H1 (cell line): Measurements from ENCODE around the gene ATP6V1A.

ENCODE experiments used
- BRCA1 ChIP-seq: IDR thresholded peaks from 2 replicates; pipeline ENCODE4 v1.6.1; 2012; ENCODE audit warnings: low read depth, low read length, improper control_type of control experiment
- CHD2 ChIP-seq: IDR thresholded peaks from 2 replicates; pipeline ENCODE4 v1.6.1; 2012; ENCODE audit warnings: low read length, improper control_type of control experiment
- CREB1 ChIP-seq: IDR thresholded peaks from 2 replicates; pipeline ENCODE4 v1.6.1; 2012; ENCODE audit warnings: inconsistent platforms
- CTCF ChIP-seq, 3 experiments: IDR thresholded peaks; 1 replicate in 2 of 3; 2 replicates in 1 of 3; pipeline versions ENCODE4 v1.5.1 to v1.6.1; 2011; ENCODE audit warnings: low read length in 3 of 3, mild to moderate bottlenecking in 3 of 3, inconsistent platforms in 2 of 3, low read depth in 1 of 3, moderate library complexity in 1 of 3; ENCODE audit not compliant: insufficient read depth in 1 of 3; ENCODE audit errors: control extremely low read depth in 1 of 3
- EGR1 ChIP-seq: IDR thresholded peaks from 2 replicates; pipeline ENCODE4 v1.6.1; 2011; ENCODE audit warnings: low read depth, low read length, borderline replicate concordance
- EP300 ChIP-seq, 2 experiments: IDR thresholded peaks; 1 replicate in 1 of 2; 2 replicates in 1 of 2; pipeline ENCODE4 v1.6.1; 2011 to 2012; ENCODE audit warnings: low read depth in 2 of 2, low read length in 2 of 2, mild to moderate bottlenecking in 2 of 2, borderline replicate concordance in 1 of 2, inconsistent platforms in 1 of 2, moderate library complexity in 1 of 2
- HDAC6 ChIP-seq: IDR thresholded peaks from one replicate; pipeline ENCODE4 v1.7.1; 2012; ENCODE audit warnings: low read depth, mild to moderate bottlenecking, inconsistent platforms, low read length, moderate library complexity
- KDM5A ChIP-seq: fragments of 200-600 bp; IDR thresholded peaks from 2 replicates; pipeline ENCODE4 v1.7.1; 2012; ENCODE audit warnings: mild to moderate bottlenecking, low read length, inconsistent platforms, mixed read lengths
- POLR2A ChIP-seq, 2 experiments: IDR thresholded peaks; 1 replicate in 1 of 2; 2 replicates in 1 of 2; pipeline ENCODE4 v1.6.1; 2011; ENCODE audit warnings: low read depth in 2 of 2, low read length in 2 of 2, mild to moderate bottlenecking in 2 of 2; ENCODE audit errors: control extremely low read depth in 1 of 2
- POLR2AphosphoS5 ChIP-seq: IDR thresholded peaks from 2 replicates; pipeline ENCODE4 v1.6.1; 2011; ENCODE audit warnings: low read depth, low read length
- SAP30 ChIP-seq: fragments of 300-600 bp; sonication (generic); IDR thresholded peaks from 2 replicates; pipeline ENCODE4 v1.7.1; 2012; ENCODE audit warnings: low read length, moderate library complexity, mild to moderate bottlenecking, inconsistent platforms; ENCODE audit not compliant: insufficient read depth, insufficient replicate concordance
- SP4 ChIP-seq: IDR thresholded peaks from 2 replicates; pipeline ENCODE4 v1.6.1; 2012; ENCODE audit warnings: low read length, inconsistent platforms
- YY1 ChIP-seq: IDR thresholded peaks from 2 replicates; pipeline ENCODE4 v1.6.1; 2011; ENCODE audit warnings: low read depth, mild to moderate bottlenecking, low read length
- ZNF274 ChIP-seq: IDR thresholded peaks from 2 replicates; pipeline ENCODE4 v1.7.0; 2012; ENCODE audit warnings: low read length, borderline replicate concordance; ENCODE audit errors: extremely low read depth

- TF ChIP-seq KDM5A = no peak
- TF ChIP-seq CTCF (IDR thresholded peaks at IDR 0.05; ENCODE audit: control extremely low read depth in 1 of 3, insufficient read depth in 1 of 3, low read depth in 1 of 3, low read length in 3 of 3) = no peak
- no peak for TF ChIP-seq SAP30
- TF ChIP-seq EP300 (IDR thresholded peaks at IDR 0.05; ENCODE audit: borderline replicate concordance in 1 of 2, low read depth in 2 of 2, low read length in 2 of 2) = no peak
- TF ChIP-seq EGR1 = no peak
- no peak for TF ChIP-seq BRCA1
- no peak for TF ChIP-seq POLR2A (IDR thresholded peaks at IDR 0.05; ENCODE audit: control extremely low read depth in 1 of 2, low read depth in 2 of 2, low read length in 2 of 2)
- TF ChIP-seq POLR2AphosphoS5 = no peak
- no peak for TF ChIP-seq ZNF274
- no peak for TF ChIP-seq CREB1
- TF ChIP-seq SP4 = no peak
- no peak for TF ChIP-seq CHD2
- no peak for TF ChIP-seq YY1
- no peak for TF ChIP-seq HDAC6
These were observed 36.6 kb downstream of the ATP6V1A start for GRCh38 chr3:113783463-113783862.
